K562 (cell line): Measurements from ENCODE around the gene QRFP.

Experiments
- CTCF ChIP-seq, 3 experiments: IDR thresholded peaks in 2 of 3; conservative IDR thresholded peaks in 1 of 3; 2 replicates each; pipeline ENCODE4 v1.5.1; 2011 to 2012; ENCODE audit warnings: low read length in 3 of 3, mild to moderate bottlenecking in 3 of 3, control low read depth in 2 of 3, improper control_type of control experiment in 1 of 3, inconsistent platforms in 1 of 3, low read depth in 1 of 3, mixed read lengths in 1 of 3, moderate library complexity in 1 of 3; ENCODE audit not compliant: insufficient read depth in 2 of 3
- KAT2B ChIP-seq: IDR thresholded peaks from one replicate; pipeline ENCODE4 v1.6.1; 2012; ENCODE audit warnings: low read depth, mild to moderate bottlenecking, control low read depth, inconsistent platforms, low read length, moderate library complexity
- PTRF ChIP-seq: fragments of 450-650 bp; IDR thresholded peaks from 2 replicates; pipeline ENCODE4 v1.6.1; 2016; ENCODE audit warnings: mild to moderate bottlenecking, missing genetic modification characterization, missing compliant biosample characterization
- RFX5 ChIP-seq: IDR thresholded peaks from 2 replicates; pipeline ENCODE4 v1.6.1; 2011; ENCODE audit warnings: low read depth, mild to moderate bottlenecking, improper control_type of control experiment, low read length

DNA sequence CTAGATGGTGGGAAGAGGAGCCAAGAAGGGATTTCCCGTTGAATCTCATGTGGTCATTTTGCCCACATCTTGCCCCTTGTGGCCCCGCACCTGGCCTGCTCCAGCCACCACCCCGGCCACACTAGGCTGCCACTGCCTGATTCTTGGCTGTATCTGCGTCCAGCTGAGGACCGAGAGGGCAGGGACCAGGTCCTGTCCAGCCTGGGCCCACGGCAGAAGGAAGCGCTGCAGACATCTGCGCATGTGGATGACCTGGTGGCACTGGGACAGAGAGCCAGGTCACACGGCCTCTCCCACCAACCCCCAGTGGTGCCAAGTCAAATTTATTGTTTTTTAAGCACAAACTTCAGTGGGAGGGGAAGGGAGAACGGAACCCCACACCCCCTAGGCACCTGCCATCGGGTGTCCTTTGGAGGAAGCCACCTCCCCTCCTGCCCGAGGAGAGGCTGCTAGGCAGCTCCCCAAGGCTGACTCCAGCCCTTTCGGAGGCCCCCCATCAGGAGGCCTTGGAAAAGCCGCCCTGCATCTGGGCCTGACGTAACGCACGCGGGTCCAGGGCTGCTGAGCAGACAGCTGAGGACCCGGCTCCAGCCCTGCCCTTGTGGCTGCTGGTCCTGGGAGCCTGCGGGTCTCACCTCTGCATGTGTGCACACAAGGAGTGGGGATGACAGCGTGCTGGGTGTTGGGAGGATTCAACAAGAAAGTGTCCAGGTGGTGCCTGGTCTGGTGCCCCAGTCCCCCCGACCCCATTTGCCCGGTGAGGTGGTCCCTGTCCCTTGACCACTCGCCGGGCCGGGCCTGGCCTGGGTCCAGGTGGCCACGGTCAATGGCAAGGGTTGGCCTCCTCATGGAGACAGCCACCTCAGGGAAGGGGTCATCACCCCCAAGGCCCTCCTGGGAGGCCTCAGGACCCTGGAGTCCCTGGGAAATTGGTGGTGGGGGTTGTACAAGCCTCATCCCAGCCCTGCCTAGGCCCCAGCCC, 5.9 kb upstream of the QRFP start:
- TF ChIP-seq RFX5 (no peak), PTRF (tag) (no peak), KAT2B (no peak), CTCF (IDR thresholded peaks at IDR 0.05 in 2 of 3, conservative IDR thresholded peaks at IDR 0.05 in 1 of 3; ENCODE audit: insufficient read depth in 2 of 3, low read depth in 1 of 3, low read length in 3 of 3) (no peak)
